GM10248 (cell line): ENCODE measurements around the gene ATP2B2.

Source experiments
- CTCF ChIA-PET: fragments of 300-600 bp; sonication (Branson Sonifier 250); formaldehyde crosslinking; extraction: SDS; loops from one replicate; lab custom pipeline; 2021; ENCODE audit warnings: antibody characterized with exemption; lab: Yijun Ruan, JAX
- POLR2A ChIA-PET: fragments of 350-650 bp; sonication (Branson Sonifier 250); formaldehyde crosslinking; extraction: SDS; loops from one replicate; lab custom pipeline; 2020; ENCODE audit warnings: antibody characterized with exemption; lab: Yijun Ruan, JAX
- DNase-seq: peaks from one replicate; pipeline ENCODE4 v3.0.0; 2012; ENCODE audit errors: extremely low spot score
- TF ChIP-seq, protein P1 (sequence below): IDR thresholded peaks from 2 replicates; pipeline ENCODE4 v1.5.1; 2012; ENCODE audit warnings: mild to moderate bottlenecking, low read depth; ENCODE audit errors: extremely low read depth, missing control alignments, control extremely low read depth

Gene ATP2B2

DNA sequence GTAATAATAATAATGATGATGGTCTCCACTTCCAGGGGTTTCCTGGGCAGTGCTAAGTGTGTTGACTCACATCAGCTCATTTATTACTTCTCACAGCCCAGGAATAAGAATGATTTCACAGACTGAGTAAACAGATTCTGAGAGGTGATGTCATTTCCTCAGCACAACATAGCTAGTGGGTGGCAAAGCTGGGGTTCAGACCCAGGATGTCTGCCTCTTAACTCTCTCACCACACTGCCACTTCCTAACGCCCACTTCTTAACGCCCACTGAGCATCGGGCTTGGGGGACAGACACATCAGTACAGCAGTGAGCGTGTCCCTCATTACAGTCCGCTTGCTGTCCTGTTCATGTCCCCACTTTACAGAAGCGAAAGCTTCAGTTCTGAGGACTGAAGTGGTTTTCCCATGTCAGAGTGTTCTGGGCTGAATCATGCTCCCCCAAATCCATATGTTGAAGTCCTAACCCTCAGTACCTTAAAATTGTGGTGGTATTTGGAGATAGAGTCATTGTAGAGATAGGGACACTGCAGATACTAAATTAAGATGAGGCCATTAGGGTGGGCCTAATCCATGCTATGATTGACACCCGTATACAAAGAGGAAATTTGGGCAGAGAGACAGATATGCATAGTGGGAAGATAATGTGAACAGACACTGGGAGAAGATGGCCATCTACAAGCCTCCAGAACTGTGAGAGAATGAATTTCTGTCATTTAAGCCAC, 68.0 kb downstream of the ATP2B2 start:
- POLR2A ChIA-PET = no interaction called here
- TF ChIP-seq, protein P1, sequence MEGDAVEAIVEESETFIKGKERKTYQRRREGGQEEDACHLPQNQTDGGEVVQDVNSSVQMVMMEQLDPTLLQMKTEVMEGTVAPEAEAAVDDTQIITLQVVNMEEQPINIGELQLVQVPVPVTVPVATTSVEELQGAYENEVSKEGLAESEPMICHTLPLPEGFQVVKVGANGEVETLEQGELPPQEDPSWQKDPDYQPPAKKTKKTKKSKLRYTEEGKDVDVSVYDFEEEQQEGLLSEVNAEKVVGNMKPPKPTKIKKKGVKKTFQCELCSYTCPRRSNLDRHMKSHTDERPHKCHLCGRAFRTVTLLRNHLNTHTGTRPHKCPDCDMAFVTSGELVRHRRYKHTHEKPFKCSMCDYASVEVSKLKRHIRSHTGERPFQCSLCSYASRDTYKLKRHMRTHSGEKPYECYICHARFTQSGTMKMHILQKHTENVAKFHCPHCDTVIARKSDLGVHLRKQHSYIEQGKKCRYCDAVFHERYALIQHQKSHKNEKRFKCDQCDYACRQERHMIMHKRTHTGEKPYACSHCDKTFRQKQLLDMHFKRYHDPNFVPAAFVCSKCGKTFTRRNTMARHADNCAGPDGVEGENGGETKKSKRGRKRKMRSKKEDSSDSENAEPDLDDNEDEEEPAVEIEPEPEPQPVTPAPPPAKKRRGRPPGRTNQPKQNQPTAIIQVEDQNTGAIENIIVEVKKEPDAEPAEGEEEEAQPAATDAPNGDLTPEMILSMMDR = no peak
- CTCF ChIA-PET = interaction anchor here (1.5 kb wide), 1 partner anchor 9 kb away, joined by 5 read pairs; no protein-coding TSS in a partner anchor
- peak; percentile 74 for DNase-seq

DNA sequence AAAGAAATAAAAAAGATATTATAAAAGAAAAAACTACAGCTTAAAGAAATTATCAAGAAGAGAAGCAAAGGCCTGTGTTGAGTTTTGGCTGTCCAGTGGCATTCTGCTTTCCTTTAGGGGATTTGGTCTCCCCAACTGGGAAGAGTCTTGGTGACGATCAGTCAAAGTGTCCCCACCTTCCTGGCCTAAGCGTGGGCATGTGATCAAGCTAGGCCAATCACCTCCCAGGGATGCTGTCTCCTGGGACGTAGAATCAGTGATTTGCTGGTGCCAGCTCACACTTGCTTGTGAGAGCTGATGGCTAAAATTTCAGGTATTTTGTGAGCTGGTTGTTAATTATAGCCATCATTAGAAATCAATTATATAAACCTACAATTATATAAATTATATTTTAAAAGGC, 69.5 kb downstream of the ATP2B2 start:
- DNase-seq = no peak
- TF ChIP-seq, protein P1 = no peak
- ChIA-PET POLR2A (no interaction called here), CTCF (interaction anchor here (0.8 to 1.5 kb wide), 2 partner anchors 9 to 11 kb away, joined by 4 to 5 read pairs; no protein-coding TSS in a partner anchor)

DNA sequence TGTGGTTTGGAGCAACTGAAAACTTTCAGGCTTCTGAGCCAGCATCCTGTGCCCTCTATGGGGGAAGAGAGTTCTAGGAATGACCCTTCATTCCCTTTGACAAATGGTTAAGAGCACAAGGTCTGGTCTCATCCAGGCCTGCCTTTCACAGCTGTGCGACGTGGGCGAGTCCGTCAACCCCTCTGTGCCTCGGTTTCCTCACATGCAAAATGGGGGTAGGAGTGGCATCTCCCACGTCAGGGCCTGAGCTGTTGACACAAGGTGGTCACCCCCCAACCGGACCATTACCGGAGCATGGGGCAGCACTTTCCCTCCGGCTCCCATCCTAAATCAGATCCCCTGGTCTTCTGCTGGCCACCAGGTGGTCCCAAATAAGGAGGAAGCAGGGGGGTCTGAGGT, 70.4 kb downstream of the ATP2B2 start:
- ChIA-PET CTCF (no interaction called here), POLR2A (no interaction called here)
- DNase-seq = no peak
- TF ChIP-seq, protein P1 = no peak

DNA sequence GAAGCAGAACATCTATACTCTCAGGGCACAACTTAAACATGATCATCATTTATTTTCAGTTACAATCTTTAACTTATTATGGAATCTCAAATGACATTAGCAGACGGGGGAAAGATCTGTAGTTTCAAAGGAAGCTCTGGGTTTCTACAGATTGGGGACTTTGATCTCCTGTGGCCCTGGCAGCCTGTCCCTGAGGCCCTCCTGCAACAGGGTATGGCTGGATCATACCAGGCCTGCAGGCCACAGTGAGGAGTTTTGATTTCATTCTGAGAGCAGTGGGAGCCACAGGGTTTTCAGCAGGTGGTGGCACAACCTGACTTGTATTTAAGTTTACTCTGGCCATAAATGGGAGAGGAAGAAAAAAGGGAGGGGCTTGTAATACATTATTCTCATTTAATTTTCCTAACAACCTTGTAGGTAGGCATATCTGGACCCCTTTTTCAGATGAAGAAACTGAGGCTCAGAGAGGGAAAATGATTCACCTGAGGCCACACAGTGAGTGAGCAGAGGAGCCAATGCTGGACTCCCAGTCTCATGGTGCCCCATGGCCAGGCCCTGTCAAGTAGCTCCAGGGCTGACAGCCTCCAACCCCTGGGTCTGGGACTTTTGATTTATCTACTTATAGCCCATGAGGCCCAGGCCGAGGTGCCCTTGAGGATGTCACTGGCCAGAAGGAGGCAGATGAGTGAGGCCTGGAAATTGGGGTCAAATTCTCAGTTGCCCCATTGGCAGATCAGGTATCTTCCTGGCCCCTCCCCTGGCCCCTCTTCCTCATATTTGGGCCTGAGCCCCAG, 71.0 kb downstream of the ATP2B2 start:
- TF ChIP-seq, protein P1 = no peak
- no peak for DNase-seq
- ChIA-PET CTCF (interaction anchor here (1.3 to 1.8 kb wide), 3 partner anchors 9 to 17 kb away, joined by 3 to 5 read pairs (median 4); no protein-coding TSS in a partner anchor), POLR2A (no interaction called here)

DNA sequence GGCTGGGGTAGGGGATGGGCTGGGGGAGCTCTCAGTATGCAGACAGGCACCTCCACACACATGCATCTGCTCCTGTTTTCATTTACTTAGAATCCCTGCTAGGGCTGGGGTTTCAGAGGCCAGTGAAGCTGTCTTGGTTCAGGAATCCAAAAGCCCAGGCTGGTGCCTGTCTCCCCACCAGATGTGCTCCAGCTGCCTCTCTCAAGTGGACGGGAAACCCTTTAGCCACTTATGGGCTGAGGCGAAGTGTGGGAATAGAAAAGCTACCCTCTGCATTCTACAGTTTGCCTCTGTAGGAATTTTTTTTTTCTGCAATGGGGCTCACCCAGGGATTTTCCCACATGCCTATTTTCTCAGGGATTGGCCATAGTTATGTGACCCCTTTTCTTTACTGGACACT, 72.5 kb downstream of the ATP2B2 start:
- CTCF ChIA-PET = interaction anchor here (1.2 to 1.8 kb wide), 4 partner anchors 9 to 96 kb away, joined by 3 to 5 read pairs (median 4); no protein-coding TSS in a partner anchor
- POLR2A ChIA-PET = no interaction called here
- TF ChIP-seq, protein P1 = no peak
- no peak for DNase-seq

DNA sequence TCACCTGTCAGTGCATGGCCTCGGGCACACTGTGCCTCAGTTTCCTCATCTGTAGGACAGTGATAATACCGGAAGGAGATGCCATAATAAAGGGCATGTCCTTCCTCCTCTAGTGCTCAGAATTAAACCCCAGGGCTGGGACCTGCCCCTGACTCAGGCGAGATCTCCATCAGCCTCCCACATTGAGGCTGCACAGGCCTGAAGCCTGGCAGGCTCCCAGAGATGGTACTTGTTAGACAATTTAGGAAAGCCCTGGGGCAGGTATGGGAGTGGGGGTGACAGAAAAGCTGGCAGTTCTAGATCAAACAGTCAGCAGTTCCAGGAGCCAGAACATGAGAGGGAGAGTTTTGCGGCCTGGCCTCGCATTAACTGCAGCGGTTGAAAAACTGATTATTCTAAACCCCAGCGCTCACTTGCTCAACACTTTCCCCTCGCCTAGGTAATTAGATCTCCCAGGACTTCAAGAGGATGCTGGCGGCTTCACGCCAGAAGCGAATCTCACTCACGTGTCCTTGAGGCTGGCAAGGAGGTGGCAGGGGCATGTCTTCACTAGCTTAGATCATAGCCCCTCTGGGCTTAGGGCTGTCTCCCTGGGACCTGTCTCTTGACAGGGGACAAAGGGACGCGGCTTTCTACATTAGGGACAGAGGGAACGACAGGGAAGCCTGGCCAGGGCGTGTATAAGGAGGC, 73.1 kb downstream of the ATP2B2 start:
- no peak for DNase-seq
- POLR2A ChIA-PET = no interaction called here
- CTCF ChIA-PET = interaction anchor here (1.2 kb wide), 1 partner anchor 95 kb away, joined by 3 read pairs; no protein-coding TSS in a partner anchor
- TF ChIP-seq, protein P1 = no peak
